ENCODE measurements around the gene HLA-E. TPM values are rescaled to one million over a fixed set of nuclear protein-coding genes. Genes with fewer than 3 reads are reported as not detected.
"Not testable (repeated sequence)": the region's sequence is repeated elsewhere in the genome, so short reads cannot be mapped to it uniquely, and the experiment has no call there.

HLA-E gene
- polyA plus RNA-seq, 3 donors from 2014 or later = 2,819 to 4,179 (median 3,086) TPM

DNA sequence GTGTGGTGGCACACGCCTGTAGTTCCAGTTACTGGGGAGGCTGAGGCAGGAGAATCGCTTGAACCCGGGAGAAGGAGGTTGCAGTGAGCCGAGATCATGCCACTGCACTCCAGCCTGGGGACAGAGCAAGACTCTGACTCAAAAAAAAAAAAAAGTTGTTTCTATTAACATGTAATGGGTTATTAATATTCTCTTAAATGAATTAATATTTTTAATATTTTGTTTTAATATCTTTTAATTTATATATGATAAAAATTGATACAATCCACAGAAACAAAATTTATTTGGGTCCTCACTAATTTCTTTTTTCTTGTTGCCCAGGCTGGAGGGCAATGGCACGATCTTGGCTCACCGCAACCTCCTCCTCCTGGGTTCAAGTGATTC, 620 bp upstream of the HLA-E start:
- H3K36me3 Mint-ChIP-seq = peaks cover 33 to 39% (median 38%) of the 10 kb centered on the region in 3 donors
- not testable (repeated sequence) for DNase-seq, H3K9me3 Mint-ChIP-seq
- H3K4me1 Mint-ChIP-seq = peaks cover 44 to 53% of the 10 kb centered on the region in 2 donors
- H3K27ac Mint-ChIP-seq = peak overlapping the region; percentile 93 to 99 (median 99)
- peaks cover 38 to 49% (median 44%) of the 10 kb centered on the region in 3 donors for H3K27me3 Mint-ChIP-seq (ENCODE audit: low read depth in 3 of 3)
- peak overlapping the region; percentile 98 to 99 (median 99) for H3K4me3 Mint-ChIP-seq

DNA sequence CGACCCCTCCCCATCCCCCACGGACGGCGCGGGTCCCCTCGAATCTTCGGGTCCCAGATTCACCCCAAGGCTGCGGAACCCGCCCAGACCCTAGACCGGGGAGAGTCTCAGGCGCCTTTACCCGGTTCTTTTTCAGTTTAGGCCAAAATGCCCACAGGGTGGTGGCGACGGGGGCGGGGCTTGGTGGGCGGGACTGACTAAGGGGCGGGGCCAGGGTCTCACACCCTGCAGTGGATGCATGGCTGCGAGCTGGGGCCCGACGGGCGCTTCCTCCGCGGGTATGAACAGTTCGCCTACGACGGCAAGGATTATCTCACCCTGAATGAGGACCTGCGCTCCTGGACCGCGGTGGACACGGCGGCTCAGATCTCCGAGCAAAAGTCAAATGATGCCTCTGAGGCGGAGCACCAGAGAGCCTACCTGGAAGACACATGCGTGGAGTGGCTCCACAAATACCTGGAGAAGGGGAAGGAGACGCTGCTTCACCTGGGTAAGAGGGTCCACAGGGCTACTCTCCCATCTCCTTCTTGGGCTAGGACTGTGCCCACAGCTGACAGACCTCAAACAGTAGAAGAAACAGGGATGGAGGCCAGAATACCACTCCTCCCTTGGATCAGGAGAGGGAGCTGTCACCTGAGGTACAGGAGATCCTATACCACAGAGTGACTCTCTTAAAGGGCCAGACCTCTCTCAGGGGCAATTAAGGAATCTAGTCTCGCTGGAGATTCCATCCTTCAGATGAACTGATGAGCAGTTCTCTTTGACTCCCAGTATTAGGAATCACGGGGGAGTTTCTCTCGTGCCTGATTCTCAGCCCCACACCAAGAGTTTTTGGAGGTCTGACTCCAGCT, 942 bp downstream of the HLA-E start:
- Mint-ChIP-seq H3K27ac (peak overlapping the region; percentile 93 to 99 (median 99)), H3K27me3 (ENCODE audit: low read depth in 3 of 3) (peaks cover 48 to 62% (median 54%) of the 10 kb centered on the region in 3 donors), H3K9me3 (no peaks in the 10 kb centered on the region), H3K36me3 (peaks cover 41 to 47% (median 46%) of the 10 kb centered on the region in 3 donors), H3K4me1 (peaks cover 59 to 65% of the 10 kb centered on the region in 2 donors), H3K4me3 (peak overlapping the region; percentile 98 to 99 (median 99))
- DNase-seq = peak; percentile 74 to 82 (median 80)

DNA sequence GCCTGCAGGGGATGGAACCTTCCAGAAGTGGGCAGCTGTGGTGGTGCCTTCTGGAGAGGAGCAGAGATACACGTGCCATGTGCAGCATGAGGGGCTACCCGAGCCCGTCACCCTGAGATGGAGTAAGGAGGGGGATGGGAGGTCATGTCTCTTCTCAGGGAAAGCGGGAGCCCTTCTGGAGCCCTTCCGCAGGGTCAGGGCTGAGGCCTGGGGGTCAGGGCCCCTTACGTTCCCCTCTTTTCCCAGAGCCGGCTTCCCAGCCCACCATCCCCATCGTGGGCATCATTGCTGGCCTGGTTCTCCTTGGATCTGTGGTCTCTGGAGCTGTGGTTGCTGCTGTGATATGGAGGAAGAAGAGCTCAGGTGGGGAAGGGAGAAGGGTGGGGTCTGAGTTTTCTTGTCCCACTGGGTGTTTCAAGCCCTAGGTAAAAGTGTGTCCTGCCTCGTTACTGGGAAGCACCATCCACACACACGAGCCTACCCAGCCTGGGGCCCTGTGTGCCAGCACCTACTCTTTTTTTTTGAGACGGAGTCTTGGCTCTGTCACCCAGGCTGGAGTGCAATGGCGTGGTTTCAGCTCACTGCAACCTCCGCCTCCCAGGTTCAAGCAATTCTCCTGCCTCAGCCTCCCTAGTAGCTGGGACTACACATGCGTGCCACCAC, 2.1 kb downstream of the HLA-E start:
- H3K27ac Mint-ChIP-seq = peak overlapping the region; percentile 93 to 99 (median 99)
- H3K4me1 Mint-ChIP-seq = peaks cover 70 to 77% of the 10 kb centered on the region in 2 donors
- H3K4me3 Mint-ChIP-seq = peak overlapping the region; percentile 98 to 99 (median 99)
- peak; percentile 12 to 36 (median 34) for DNase-seq
- peaks cover 41 to 47% (median 46%) of the 10 kb centered on the region in 3 donors for H3K36me3 Mint-ChIP-seq
- H3K9me3 Mint-ChIP-seq = not testable (repeated sequence)
- H3K27me3 Mint-ChIP-seq (ENCODE audit: low read depth in 3 of 3) = peaks cover 48 to 63% (median 56%) of the 10 kb centered on the region in 3 donors

DNA sequence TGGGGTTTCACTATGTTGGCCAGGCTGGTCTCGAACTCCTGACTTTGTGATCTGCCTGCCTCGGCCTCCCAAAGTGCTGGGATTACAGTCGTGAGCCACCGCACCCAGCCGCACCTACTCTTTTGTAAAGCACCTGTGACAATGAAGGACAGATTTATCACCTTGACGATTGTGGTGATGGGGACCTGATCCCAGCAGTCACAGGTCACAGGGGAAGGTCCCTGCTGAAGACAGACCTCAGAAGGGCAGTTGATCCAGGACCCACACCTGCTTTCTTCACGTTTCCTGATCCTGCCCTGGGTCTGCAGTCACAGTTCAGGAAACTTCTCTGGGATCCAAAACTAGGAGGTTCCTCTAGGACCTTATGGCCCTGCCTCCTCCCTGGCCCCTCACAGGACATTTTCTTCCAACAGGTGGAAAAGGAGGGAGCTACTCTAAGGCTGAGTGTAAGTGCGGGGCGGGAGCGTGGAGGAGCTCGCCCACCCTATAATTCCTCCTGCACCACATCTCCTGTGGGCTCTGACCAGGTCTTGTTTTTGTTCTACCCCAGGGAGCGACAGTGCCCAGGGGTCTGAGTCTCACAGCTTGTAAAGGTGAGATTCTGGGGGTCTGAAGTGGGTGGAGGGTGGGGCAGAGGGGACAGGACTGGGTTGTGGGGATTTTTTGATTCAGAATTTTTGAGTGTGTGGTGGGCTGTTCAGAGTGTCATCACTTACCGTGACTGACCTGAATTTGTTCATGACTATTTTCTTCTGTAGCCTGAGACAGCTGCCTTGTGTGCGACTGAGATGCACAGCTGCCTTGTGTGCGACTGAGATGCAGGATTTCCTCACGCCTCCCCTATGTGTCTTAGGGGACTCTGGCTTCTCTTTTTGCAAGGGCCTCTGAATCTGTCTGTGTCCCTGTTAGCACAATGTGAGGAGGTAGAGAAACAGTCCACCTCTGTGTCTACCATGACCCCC, 3.0 kb downstream of the HLA-E start:
- Mint-ChIP-seq H3K36me3 (peaks cover 41 to 47% (median 46%) of the 10 kb centered on the region in 3 donors), H3K27me3 (ENCODE audit: low read depth in 3 of 3) (peaks cover 48 to 63% (median 56%) of the 10 kb centered on the region in 3 donors), H3K4me1 (peaks cover 79 to 81% of the 10 kb centered on the region in 2 donors), H3K9me3 (no peaks in the 10 kb centered on the region), H3K27ac (peak overlapping the region; percentile 83 to 99 (median 96)), H3K4me3 (peak overlapping the region; percentile 98 to 99 (median 99))
- peak in 2 of 3 donors; percentile 21 to 23 for DNase-seq

DNA sequence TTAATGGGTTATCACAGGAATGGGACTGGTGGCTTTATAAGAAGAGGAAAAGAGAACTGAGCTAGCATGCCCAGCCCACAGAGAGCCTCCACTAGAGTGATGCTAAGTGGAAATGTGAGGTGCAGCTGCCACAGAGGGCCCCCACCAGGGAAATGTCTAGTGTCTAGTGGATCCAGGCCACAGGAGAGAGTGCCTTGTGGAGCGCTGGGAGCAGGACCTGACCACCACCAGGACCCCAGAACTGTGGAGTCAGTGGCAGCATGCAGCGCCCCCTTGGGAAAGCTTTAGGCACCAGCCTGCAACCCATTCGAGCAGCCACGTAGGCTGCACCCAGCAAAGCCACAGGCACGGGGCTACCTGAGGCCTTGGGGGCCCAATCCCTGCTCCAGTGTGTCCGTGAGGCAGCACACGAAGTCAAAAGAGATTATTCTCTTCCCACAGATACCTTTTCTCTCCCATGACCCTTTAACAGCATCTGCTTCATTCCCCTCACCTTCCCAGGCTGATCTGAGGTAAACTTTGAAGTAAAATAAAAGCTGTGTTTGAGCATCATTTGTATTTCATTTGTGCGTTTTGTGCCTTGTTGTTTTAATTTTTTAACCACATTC, 4.4 kb downstream of the HLA-E start:
- H3K36me3 Mint-ChIP-seq = peaks cover 41 to 47% (median 46%) of the 10 kb centered on the region in 3 donors
- H3K9me3 Mint-ChIP-seq = no peaks in the 10 kb centered on the region
- peak overlapping the region; percentile 76 to 99 (median 99) for H3K4me3 Mint-ChIP-seq
- peaks cover 75 to 80% of the 10 kb centered on the region in 2 donors for H3K4me1 Mint-ChIP-seq
- H3K27me3 Mint-ChIP-seq (ENCODE audit: low read depth in 3 of 3) = peaks cover 48 to 65% (median 56%) of the 10 kb centered on the region in 3 donors
- H3K27ac Mint-ChIP-seq = peak overlapping the region; percentile 79 to 99 (median 86)
- DNase-seq = peak; percentile 39 to 56 (median 55)

DNA sequence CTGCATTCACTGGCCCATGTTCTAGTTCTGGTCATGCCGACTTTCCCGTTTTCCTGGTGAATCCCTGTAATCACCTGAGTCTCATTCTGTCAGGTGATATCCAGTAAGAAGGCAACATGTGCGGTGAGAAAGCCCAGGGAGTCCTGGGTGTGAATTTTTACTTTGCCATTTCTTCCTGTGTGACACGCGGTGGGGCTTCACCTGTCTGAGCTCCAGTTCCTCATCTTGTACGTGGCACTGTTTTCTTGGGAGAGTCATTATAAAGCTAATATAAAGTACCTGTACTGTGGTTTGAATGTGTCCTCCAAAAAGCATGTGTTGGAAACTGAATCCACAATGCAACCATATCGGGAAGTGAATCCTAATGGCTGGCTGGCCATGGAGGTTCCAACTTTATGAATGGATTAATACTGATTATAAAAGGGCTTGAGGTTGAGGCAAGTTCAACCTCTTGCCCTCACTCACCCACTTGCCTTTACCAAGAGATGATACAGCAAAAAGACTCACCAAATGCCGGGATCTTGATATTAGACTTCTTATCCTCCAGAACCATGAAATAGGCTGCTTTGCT, 5.1 kb downstream of the HLA-E start:
- DNase-seq = peak; percentile 30 to 48 (median 34)
- peak overlapping the region; percentile 76 to 99 (median 99) for H3K4me3 Mint-ChIP-seq
- H3K27ac Mint-ChIP-seq = peak overlapping the region; percentile 79 to 99 (median 86)
- H3K27me3 Mint-ChIP-seq (ENCODE audit: low read depth in 3 of 3) = peaks cover 44 to 59% (median 51%) of the 10 kb centered on the region in 3 donors
- peaks cover 71 to 74% of the 10 kb centered on the region in 2 donors for H3K4me1 Mint-ChIP-seq
- no peaks in the 10 kb centered on the region for H3K9me3 Mint-ChIP-seq
- H3K36me3 Mint-ChIP-seq = peaks cover 38 to 45% (median 42%) of the 10 kb centered on the region in 3 donors

DNA sequence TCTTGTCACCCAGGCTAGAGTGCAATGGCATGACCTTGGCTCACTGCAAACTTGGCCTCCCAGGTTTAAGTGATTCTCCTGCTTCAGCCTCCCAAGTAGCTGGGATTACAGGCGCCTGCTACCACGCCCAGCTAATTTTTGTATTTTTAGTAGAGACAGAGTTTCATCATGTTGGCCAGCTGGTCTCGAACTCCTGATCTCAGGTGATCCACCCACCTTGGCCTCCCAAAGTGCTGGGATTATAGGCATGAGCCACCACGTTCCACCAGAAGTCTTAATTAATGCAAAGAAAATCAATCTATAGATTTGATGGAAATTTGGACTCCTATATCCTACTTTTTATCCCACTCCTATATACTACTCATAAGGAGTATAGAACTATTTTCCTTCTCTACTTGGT, 5.8 kb downstream of the HLA-E start:
- DNase-seq = peak in 1 of 3 donors; percentile 15
- Mint-ChIP-seq H3K27ac (peak overlapping the region; percentile 68 to 99 (median 80)), H3K36me3 (peaks cover 37 to 43% (median 40%) of the 10 kb centered on the region in 3 donors), H3K27me3 (ENCODE audit: low read depth in 3 of 3) (peaks cover 42 to 54% (median 48%) of the 10 kb centered on the region in 3 donors), H3K4me1 (peaks cover 70 to 74% of the 10 kb centered on the region in 2 donors), H3K4me3 (peak overlapping the region in 4 of 5 donors; percentile 20 to 60 (median 25))
- not testable (repeated sequence) for H3K9me3 Mint-ChIP-seq

DNA sequence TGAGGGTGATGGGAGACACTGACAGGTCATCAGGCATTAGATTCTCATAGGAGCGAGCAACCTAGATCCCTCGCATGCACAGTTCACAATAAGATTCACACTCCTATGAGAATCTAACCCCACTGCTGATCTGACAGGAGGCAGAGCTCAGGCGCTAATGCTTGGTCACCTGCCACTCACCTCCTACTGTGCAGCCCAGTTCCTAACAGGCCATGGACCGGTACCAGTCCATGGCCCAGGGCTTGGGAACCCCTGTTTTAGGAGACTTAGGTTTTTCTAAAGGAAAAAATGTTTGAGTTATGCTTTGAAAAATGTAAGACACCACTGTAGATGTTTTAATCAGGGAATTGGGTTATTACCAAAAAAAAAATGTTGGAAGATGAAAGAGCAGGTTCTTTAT, 6.7 kb downstream of the HLA-E start:
- peaks cover 34 to 46% (median 39%) of the 10 kb centered on the region in 3 donors for H3K27me3 Mint-ChIP-seq (ENCODE audit: low read depth in 3 of 3)

DNA sequence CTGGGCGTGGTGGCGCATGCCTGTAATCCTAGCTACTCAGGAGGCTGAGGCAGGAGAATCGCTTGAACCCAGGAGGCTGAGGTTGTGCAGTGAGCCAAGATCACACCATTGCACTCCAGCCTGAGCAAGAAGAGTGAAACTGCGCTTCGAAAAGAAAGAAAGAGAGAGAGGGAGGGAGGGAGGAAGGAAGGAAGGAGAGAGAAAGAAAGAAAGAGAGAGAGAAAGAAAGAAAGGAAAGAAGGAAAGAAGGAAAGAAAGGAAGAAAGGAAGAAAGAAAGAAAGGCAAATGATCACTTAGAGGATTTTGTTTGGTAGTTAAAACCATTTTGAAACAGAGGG, 7.9 kb downstream of the HLA-E start:
- DNase-seq, H3K9me3 Mint-ChIP-seq, H3K4me3 Mint-ChIP-seq: not testable (repeated sequence)
- H3K36me3 Mint-ChIP-seq = peaks cover 17 to 21% (median 19%) of the 10 kb centered on the region in 3 donors
- peaks cover 57 to 65% of the 10 kb centered on the region in 2 donors for H3K4me1 Mint-ChIP-seq
- H3K27me3 Mint-ChIP-seq (ENCODE audit: low read depth in 3 of 3) = peaks cover 22 to 34% (median 27%) of the 10 kb centered on the region in 3 donors
- peak overlapping the region in 2 of 6 donors; percentile 25 to 99 for H3K27ac Mint-ChIP-seq

More for the DNA sequence above, 6.7 kb downstream of the HLA-E start:
- H3K4me1 Mint-ChIP-seq = peaks cover 67 to 74% of the 10 kb centered on the region in 2 donors
- DNase-seq = peak in 1 of 3 donors; percentile 12
- peaks cover 29 to 33% (median 31%) of the 10 kb centered on the region in 3 donors for H3K36me3 Mint-ChIP-seq
- peak overlapping the region in 3 of 6 donors; percentile 25 to 99 (median 31) for H3K27ac Mint-ChIP-seq
- no peaks in the 10 kb centered on the region for H3K9me3 Mint-ChIP-seq
- no peak overlapping the region for H3K4me3 Mint-ChIP-seq

DNA sequence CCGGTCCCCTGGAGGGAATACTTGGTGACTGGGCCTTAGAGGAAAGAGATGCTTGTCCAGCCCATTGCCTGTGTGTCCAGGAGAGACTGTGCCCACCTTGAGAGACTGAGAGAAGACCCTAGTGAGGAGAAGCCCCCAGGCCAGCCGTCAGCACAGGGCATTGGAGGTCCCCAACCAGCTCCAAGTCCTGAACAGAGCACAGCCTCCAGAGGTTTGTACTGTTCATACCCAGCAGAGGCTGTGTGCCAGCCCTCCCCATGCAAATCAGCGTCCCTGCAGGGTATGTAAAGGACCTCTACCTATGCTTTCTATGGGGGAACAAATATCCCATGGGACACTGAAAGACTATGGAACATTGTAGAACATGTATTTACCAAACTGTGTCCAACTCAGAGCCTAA, 8.4 kb downstream of the HLA-E start:
- H3K27ac Mint-ChIP-seq = peak overlapping the region in 2 of 6 donors; percentile 25 to 99
- no peak for DNase-seq
- peaks cover 17 to 29% (median 22%) of the 10 kb centered on the region in 3 donors for H3K27me3 Mint-ChIP-seq (ENCODE audit: low read depth in 3 of 3)
- H3K4me1 Mint-ChIP-seq = peaks cover 52 to 60% of the 10 kb centered on the region in 2 donors
- peaks cover 12 to 16% (median 14%) of the 10 kb centered on the region in 3 donors for H3K36me3 Mint-ChIP-seq
- no peak overlapping the region for H3K4me3 Mint-ChIP-seq
- peaks cover 0 to 1% (median 0%) of the 10 kb centered on the region in 6 donors for H3K9me3 Mint-ChIP-seq

DNA sequence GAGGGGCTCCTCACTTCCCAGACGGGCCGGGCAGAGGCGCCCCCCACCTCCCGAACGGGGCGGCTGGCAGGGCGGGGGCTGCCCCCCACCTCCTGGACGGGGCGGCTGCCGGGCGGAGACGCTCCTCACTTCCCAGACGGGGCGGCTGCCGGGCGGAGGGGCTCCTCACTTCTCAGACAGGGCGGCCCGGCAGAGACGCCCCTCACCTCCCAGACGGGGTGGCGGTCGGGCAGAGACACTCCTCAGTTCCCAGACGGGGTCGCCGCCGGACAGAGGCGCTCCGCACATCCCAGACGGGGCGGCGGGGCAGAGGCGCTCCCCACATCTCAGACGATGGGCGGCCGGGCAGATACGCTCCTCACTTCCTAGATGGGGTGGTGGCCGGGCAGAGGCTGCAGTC, 9.4 kb downstream of the HLA-E start:
- DNase-seq, H3K36me3 Mint-ChIP-seq, H3K4me3 Mint-ChIP-seq, H3K27ac Mint-ChIP-seq, H3K9me3 Mint-ChIP-seq: not testable (repeated sequence)
- Mint-ChIP-seq H3K4me1 (peaks cover 43 to 51% of the 10 kb centered on the region in 2 donors), H3K27me3 (ENCODE audit: low read depth in 3 of 3) (peaks cover 9 to 19% (median 13%) of the 10 kb centered on the region in 3 donors)
